SKM-1 (cell line): Measurements from ENCODE around the gene JMY.

Experiments used
- DNase-seq: peaks from one replicate; lab custom pipeline; 2025; ENCODE audit not compliant: unreplicated experiment; lab: John Stamatoyannopoulos, UW

JMY gene, protein sequence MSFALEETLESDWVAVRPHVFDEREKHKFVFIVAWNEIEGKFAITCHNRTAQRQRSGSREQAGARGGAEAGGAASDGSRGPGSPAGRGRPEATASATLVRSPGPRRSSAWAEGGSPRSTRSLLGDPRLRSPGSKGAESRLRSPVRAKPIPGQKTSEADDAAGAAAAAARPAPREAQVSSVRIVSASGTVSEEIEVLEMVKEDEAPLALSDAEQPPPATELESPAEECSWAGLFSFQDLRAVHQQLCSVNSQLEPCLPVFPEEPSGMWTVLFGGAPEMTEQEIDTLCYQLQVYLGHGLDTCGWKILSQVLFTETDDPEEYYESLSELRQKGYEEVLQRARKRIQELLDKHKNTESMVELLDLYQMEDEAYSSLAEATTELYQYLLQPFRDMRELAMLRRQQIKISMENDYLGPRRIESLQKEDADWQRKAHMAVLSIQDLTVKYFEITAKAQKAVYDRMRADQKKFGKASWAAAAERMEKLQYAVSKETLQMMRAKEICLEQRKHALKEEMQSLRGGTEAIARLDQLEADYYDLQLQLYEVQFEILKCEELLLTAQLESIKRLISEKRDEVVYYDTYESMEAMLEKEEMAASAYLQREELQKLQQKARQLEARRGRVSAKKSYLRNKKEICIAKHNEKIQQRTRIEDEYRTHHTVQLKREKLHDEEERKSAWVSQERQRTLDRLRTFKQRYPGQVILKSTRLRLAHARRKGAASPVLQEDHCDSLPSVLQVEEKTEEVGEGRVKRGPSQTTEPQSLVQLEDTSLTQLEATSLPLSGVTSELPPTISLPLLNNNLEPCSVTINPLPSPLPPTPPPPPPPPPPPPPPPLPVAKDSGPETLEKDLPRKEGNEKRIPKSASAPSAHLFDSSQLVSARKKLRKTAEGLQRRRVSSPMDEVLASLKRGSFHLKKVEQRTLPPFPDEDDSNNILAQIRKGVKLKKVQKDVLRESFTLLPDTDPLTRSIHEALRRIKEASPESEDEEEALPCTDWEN

GRCh38 chr5:79235634-79236361, at the start of gene JMY:
TSS of gene JMY (plus strand) at chr5:79236131. CDS start at chr5:79236651, 520 bp downstream.
- peak; percentile 87 for DNase-seq

GRCh38 chr5:79186455-79186854, 49.5 kb upstream of the JMY start:
- no peak for DNase-seq

DNA sequence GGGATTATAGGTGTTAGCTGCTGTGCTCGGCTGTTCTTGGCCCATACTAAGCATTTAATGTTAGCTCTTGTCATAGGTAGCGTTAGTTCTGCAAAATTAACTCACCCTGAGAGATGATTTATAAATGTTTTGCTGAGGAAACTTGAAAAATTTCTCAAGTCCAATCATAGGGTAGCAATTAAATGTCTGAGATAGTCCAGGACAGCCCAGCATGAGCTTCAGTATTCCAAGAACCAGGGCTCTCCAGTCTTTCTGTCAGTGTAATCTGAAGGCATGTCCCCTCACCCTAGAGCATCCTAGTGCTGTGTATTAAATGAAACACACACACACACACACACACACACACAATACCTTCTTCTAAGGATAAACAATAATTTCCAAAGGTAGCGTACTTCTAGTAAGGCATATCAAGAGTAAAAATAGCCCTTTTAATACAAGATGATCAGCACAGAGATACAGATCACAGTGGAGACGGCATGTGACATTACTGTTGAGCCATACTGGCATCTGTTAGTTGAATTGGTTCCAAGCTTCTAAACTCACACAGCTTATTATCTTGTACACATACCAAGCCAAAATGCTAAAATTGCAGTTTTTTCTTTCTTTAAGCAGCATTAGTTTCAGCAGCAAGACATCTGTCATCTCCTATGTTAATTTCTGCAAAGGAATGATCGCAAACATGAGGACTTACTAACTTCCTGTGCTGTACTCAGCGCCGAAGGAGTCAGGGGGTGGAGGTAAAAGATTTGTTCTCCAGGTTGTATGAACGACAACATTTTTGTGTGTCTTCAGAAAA, 46.3 kb upstream of the JMY start:
- no peak for DNase-seq

DNA sequence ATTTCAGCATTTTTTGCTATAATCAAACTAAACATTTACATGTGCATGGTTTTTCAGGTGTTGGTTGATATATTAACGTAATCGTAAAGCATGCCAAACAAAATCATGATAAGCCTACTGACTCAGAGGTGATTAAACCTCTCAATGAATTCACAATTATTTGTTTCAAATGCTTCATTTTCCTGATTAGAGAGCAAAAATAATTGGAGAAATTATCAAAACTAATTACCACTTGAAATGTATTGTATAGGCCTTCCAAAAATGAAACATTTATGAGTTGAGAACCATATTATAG, 45.7 kb upstream of the JMY start:
- DNase-seq = no peak

- no peak for DNase-seq
Observed at GRCh38 chr5:79191457-79191856, 44.5 kb upstream of the JMY start.

DNA sequence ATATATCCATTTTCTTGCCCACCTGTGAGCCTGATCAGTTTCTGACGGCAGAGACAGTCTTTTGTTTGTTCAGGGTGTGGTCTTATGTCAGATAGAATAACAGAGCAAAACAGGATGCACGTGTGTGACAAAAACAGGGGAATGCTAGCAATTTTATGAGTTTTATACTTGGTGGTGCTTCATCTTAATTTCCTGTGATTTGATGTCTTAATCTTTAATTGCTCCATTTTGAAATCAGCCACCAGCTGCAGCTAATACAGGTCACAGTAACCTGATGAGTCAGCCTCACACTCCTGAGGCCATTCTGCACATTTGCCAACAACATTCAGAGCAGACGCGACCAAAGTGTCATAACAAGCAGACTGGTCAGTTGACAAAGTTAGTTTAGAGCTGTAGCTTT, 42.3 kb upstream of the JMY start:
- no peak for DNase-seq

- no peak for DNase-seq
Observed at GRCh38 chr5:79200573-79201183, 35.3 kb upstream of the JMY start.

- no peak for DNase-seq
Observed at GRCh38 chr5:79201206-79201605, 34.7 kb upstream of the JMY start.

- no peak for DNase-seq
Observed at GRCh38 chr5:79202076-79202475, 33.9 kb upstream of the JMY start.

- no peak for DNase-seq
Observed at GRCh38 chr5:79205965-79206364, 30.0 kb upstream of the JMY start.

DNA sequence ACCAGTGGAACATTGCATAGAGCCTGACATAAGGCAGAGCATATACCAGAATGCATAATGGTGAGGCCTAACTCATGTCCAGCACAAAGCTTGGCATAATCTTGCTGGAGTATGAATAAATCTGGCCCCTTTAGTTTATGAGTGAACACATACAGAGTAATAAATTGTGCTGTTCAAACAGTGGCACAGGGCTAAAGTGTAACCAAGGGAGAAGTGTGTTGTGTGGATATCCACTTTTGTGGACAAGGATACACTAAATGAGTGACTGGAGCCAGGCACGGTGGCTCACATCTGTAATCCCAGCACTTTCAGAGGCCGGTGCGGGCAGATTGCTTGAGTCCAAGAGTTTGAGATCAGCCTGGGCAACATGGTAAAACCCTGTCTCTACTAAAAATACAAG, 29.4 kb upstream of the JMY start:
- DNase-seq = no peak

DNA sequence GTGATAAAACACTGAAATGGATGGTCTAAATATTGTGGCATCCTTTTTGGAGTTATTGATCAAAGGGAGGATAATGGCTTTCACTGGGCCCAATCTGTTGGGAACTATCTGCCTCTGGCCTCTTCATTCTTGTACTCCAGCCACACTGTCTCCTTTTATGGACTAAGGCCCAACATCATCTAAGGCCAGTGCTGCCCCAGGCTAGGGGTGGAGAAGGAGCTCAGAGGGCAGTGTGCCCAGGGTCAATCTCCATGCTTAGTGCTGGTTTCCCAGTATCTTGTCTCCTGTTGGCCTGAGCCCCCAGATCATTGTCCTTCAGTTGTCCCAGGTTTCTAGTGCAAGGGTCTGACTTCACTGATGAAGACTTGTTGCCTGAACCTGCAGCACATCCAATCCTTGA, 26.4 kb upstream of the JMY start:
- DNase-seq = no peak

DNA sequence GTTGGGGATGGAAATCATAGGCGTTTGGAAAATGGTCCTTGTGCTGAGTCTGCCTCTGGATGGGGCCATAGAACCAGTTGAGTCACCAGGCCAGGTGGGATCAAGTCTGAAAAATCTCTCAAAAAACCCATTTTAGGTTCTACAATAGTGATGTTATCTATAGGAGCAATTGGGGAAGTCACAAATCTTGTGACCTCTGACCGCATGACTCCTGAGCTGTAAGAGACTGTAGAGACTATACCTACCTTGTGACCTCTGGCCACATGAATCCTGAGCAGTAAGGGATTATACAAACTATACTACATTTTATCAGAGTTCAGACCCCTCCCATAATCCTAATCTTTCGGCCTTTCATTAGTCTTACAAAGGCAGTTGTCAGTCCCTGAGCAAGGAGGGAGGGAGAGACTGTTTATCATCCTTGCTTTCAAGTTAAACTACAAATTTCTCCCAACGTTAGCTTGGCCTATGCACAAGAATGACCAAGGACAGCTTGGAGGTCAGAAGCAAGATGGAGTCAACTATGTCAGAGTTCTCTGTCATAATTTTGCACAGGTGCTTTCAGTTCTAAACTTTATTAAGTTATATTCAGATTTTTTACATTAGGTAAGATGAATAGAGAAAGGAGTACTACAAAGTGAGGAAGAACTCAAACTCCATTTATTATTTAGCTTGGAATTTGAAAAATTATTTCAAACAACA, 11.5 kb upstream of the JMY start:
- DNase-seq = no peak

DNA sequence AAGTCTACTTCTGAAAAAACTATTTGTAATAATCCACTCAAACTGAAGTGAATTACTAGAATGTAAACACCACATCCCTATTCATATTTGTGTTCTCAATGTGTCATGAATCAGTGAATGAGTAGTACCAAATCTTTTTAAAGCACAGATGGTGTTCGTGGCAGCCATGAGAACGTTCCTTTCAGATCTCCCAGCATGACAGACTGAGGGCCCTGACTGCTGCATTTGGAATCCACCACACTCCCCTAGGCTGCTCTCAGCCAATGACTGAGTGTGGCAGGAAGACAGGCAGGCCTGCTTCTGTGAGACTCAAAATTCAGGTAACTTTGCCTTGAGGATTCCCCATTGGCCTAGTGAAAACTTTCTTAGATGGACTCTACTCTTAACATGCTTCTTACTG, 10.9 kb upstream of the JMY start:
- no peak for DNase-seq

DNA sequence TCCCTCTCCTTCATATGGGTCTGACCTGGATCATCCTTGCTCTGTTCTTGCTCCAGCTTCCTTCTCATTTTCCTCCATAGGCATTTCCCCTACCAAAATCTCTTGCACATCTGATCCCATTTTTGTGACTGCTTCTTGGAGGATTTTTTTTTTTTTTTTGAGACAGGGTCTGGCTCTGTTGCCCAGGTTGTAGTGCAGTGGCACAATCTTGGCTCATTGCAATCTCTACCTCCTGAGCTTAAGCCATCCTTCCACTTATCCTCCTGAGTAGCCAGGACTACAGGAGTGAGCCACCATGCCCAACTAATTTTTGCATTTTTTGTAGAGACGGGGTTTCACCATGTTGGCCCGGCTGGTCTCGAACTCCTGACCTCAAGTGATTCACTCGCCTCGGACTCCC, 10.5 kb upstream of the JMY start:
- DNase-seq = no peak

DNA sequence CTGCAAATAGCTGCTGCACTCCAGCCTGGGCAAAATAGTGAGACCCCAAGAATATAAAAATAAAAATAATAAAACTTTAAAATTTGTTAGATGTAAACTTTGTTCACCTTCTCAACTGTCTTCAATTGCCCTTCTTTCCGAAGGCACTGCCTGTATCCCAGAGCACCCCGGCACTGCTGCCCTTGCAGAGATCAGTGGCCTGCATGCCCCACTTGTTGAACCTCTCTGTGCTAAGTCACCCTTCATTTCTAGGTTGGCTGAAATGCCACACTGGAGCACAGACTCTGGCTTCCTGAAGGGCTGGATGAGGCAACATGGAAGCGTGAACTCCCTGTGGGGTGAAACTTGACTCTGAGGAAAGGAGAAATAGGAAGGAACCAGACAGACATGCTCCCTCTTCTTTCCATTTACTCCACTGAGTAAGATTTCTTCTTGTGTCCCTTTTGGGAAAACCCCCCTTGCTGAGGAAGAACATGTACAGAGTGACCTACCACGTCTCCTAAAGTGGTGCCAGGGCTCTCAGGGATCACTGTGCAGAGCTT, 8.4 kb upstream of the JMY start:
- no peak for DNase-seq

GRCh38 chr5:79229357-79230174, 6.4 kb upstream of the JMY start:
- DNase-seq = no peak

DNA sequence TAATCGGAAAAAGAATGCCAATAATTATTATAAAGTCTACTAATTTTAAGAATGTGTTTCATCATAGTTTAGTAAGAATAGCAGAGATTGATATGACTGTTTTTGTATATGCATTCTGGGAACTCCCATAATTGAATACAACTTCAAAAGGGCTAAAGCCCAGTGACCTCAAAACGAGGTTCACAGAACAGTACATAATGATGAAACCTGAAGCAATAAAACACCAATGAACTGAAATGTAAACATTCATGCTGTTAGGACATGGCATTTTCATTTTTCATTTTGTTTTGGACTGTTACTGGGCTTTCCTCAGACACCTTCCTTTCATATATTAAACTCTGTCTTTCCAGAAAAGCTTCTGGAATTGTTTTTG, 684 bp upstream of the JMY start:
- DNase-seq = no peak
